IPS-18a (cell line): ENCODE data around the gene NID1.
"Not testable (repeated sequence)": the region's sequence is repeated elsewhere in the genome, so short reads cannot be mapped to it uniquely, and the experiment has no call there.

Experiments
- H3K27ac ChIP-seq: one replicate; pipeline ENCODE4 v1.5.1; 2013; ENCODE audit warnings: low read length
- H3K27me3 ChIP-seq: one replicate; pipeline ENCODE4 v1.6.1; 2013; ENCODE audit warnings: mild to moderate bottlenecking, low read length; ENCODE audit not compliant: control insufficient read depth, insufficient read depth
- H3K36me3 ChIP-seq: one replicate; pipeline ENCODE4 v1.6.1; 2013; ENCODE audit warnings: low read depth, low read length; ENCODE audit not compliant: control insufficient read depth
- H3K4me1 ChIP-seq: one replicate; pipeline ENCODE4 v1.6.1; 2013; ENCODE audit warnings: low read depth, low read length; ENCODE audit not compliant: control insufficient read depth
- H3K4me3 ChIP-seq: one replicate; pipeline ENCODE4 v1.5.1; 2013; ENCODE audit warnings: low read length
- H3K9ac ChIP-seq: one replicate; pipeline ENCODE4 v1.6.1; 2013; ENCODE audit warnings: mild to moderate bottlenecking, low read length, moderate library complexity
- H3K9me3 ChIP-seq: one replicate; pipeline ENCODE4 v1.6.1; 2013; ENCODE audit warnings: low read depth, low read length; ENCODE audit not compliant: control insufficient read depth

NID1 gene

GRCh38 chr1:235968831-235969230, 96.1 kb downstream of the NID1 start:
- no peak overlapping the region for H3K9ac ChIP-seq
- H3K27ac ChIP-seq = no peak overlapping the region
- H3K4me1 ChIP-seq = no peaks in the 10 kb centered on the region
- no peaks in the 10 kb centered on the region for H3K9me3 ChIP-seq
- no peaks in the 10 kb centered on the region for H3K36me3 ChIP-seq
- no peaks in the 10 kb centered on the region for H3K27me3 ChIP-seq
- H3K4me3 ChIP-seq = no peak overlapping the region

GRCh38 chr1:235966134-235966533, 98.8 kb downstream of the NID1 start:
- H3K9ac ChIP-seq, H3K36me3 ChIP-seq, H3K9me3 ChIP-seq, H3K4me1 ChIP-seq, H3K27me3 ChIP-seq, H3K27ac ChIP-seq, H3K4me3 ChIP-seq: not testable (repeated sequence)

GRCh38 chr1:235960809-235961208, 104.1 kb downstream of the NID1 start:
- Histone ChIP-seq H3K4me3 (no peak overlapping the region), H3K27ac (no peak overlapping the region), H3K36me3 (no peaks in the 10 kb centered on the region), H3K9ac (no peak overlapping the region), H3K27me3 (no peaks in the 10 kb centered on the region), H3K9me3 (no peaks in the 10 kb centered on the region), H3K4me1 (no peaks in the 10 kb centered on the region)

GRCh38 chr1:235958021-235958420, 106.9 kb downstream of the NID1 start:
- Histone ChIP-seq H3K4me1 (no peaks in the 10 kb centered on the region), H3K9me3 (no peaks in the 10 kb centered on the region), H3K4me3 (no peak overlapping the region), H3K27ac (no peak overlapping the region), H3K9ac (no peak overlapping the region), H3K36me3 (no peaks in the 10 kb centered on the region), H3K27me3 (no peaks in the 10 kb centered on the region)

GRCh38 chr1:235955777-235956176, 109.1 kb downstream of the NID1 start:
- Histone ChIP-seq H3K36me3 (no peaks in the 10 kb centered on the region), H3K4me3 (no peak overlapping the region), H3K27ac (no peak overlapping the region), H3K9ac (no peak overlapping the region), H3K9me3 (no peaks in the 10 kb centered on the region), H3K4me1 (no peaks in the 10 kb centered on the region), H3K27me3 (no peaks in the 10 kb centered on the region)

- no peak overlapping the region for H3K4me3 ChIP-seq
- H3K9ac ChIP-seq = no peak overlapping the region
- no peak overlapping the region for H3K27ac ChIP-seq
- H3K4me1 ChIP-seq = no peaks in the 10 kb centered on the region
- H3K36me3 ChIP-seq = no peaks in the 10 kb centered on the region
- no peaks in the 10 kb centered on the region for H3K9me3 ChIP-seq
- H3K27me3 ChIP-seq = no peaks in the 10 kb centered on the region
These were observed 110.3 kb downstream of the NID1 start for GRCh38 chr1:235954306-235955283.

GRCh38 chr1:235953801-235954200, 111.1 kb downstream of the NID1 start:
- H3K9ac ChIP-seq = no peak overlapping the region
- H3K27ac ChIP-seq = no peak overlapping the region
- no peaks in the 10 kb centered on the region for H3K4me1 ChIP-seq
- no peak overlapping the region for H3K4me3 ChIP-seq
- no peaks in the 10 kb centered on the region for H3K36me3 ChIP-seq
- H3K9me3 ChIP-seq = no peaks in the 10 kb centered on the region
- H3K27me3 ChIP-seq = no peaks in the 10 kb centered on the region

GRCh38 chr1:235952950-235953615, 111.8 kb downstream of the NID1 start:
- Histone ChIP-seq H3K9ac (no peak overlapping the region), H3K36me3 (no peaks in the 10 kb centered on the region), H3K9me3 (no peaks in the 10 kb centered on the region), H3K4me1 (no peaks in the 10 kb centered on the region), H3K27ac (no peak overlapping the region), H3K27me3 (no peaks in the 10 kb centered on the region), H3K4me3 (no peak overlapping the region)

- Histone ChIP-seq H3K4me1 (no peaks in the 10 kb centered on the region), H3K9ac (no peak overlapping the region), H3K4me3 (no peak overlapping the region), H3K9me3 (no peaks in the 10 kb centered on the region), H3K36me3 (no peaks in the 10 kb centered on the region), H3K27me3 (no peaks in the 10 kb centered on the region), H3K27ac (no peak overlapping the region)
These were observed 113.2 kb downstream of the NID1 start for GRCh38 chr1:235951661-235952060.

GRCh38 chr1:235950318-235950717, 114.6 kb downstream of the NID1 start:
- H3K36me3 ChIP-seq = no peaks in the 10 kb centered on the region
- no peak overlapping the region for H3K27ac ChIP-seq
- H3K27me3 ChIP-seq = no peaks in the 10 kb centered on the region

GRCh38 chr1:235948774-235949427, 116.0 kb downstream of the NID1 start:
- H3K4me3 ChIP-seq = no peak overlapping the region
- no peaks in the 10 kb centered on the region for H3K27me3 ChIP-seq
- H3K9ac ChIP-seq = no peak overlapping the region
- H3K9me3 ChIP-seq = no peaks in the 10 kb centered on the region
- H3K36me3 ChIP-seq = no peaks in the 10 kb centered on the region
- no peaks in the 10 kb centered on the region for H3K4me1 ChIP-seq
- H3K27ac ChIP-seq = no peak overlapping the region

More at GRCh38 chr1:235950318-235950717, 114.6 kb downstream of the NID1 start:
- Histone ChIP-seq H3K9me3 (no peaks in the 10 kb centered on the region), H3K4me1 (no peaks in the 10 kb centered on the region), H3K4me3 (no peak overlapping the region), H3K9ac (no peak overlapping the region)
